T1000 (cell line): ENCODE measurements around the gene MOCS1.

Experiments
- DNase-seq: peaks from one replicate; lab custom pipeline; 2025; ENCODE audit warnings: mixed read lengths; lab: John Stamatoyannopoulos, UW

MOCS1 gene

GRCh38 chr6:39902786-39903465, 31.3 kb downstream of the MOCS1 start:
- DNase-seq, result no peak

- DNase-seq, result no peak
These were observed 32.1 kb downstream of the MOCS1 start for GRCh38 chr6:39902136-39902535.

- DNase-seq, result no peak
These were observed 32.6 kb downstream of the MOCS1 start for GRCh38 chr6:39901670-39902069.

GRCh38 chr6:39901116-39901655, 33.1 kb downstream of the MOCS1 start:
- DNase-seq, result no peak

- no peak for DNase-seq
These were observed 34.5 kb downstream of the MOCS1 start for GRCh38 chr6:39899554-39900295.

- DNase-seq, result no peak
These were observed 35.6 kb downstream of the MOCS1 start for GRCh38 chr6:39898625-39899024.

- no peak for DNase-seq
These were observed 36.6 kb downstream of the MOCS1 start for GRCh38 chr6:39897698-39898097.

GRCh38 chr6:39896701-39897100, 37.6 kb downstream of the MOCS1 start:
- no peak for DNase-seq

- no peak for DNase-seq
These were observed 41.0 kb downstream of the MOCS1 start for GRCh38 chr6:39893286-39893685.

GRCh38 chr6:39892490-39893129, 41.7 kb downstream of the MOCS1 start:
- DNase-seq, result peak; percentile 21

- no peak for DNase-seq
These were observed 42.3 kb downstream of the MOCS1 start for GRCh38 chr6:39891976-39892375.

- DNase-seq, result no peak
These were observed 42.9 kb downstream of the MOCS1 start for GRCh38 chr6:39891353-39891752.

GRCh38 chr6:39889229-39889628, 45.0 kb downstream of the MOCS1 start:
- DNase-seq, result no peak

- peak; percentile 49 for DNase-seq
These were observed 46.4 kb downstream of the MOCS1 start for GRCh38 chr6:39887692-39888450.

- no peak for DNase-seq
These were observed 47.4 kb downstream of the MOCS1 start for GRCh38 chr6:39886871-39887270.

GRCh38 chr6:39885691-39886090, 48.6 kb downstream of the MOCS1 start:
- DNase-seq, result no peak

GRCh38 chr6:39884696-39885095, 49.6 kb downstream of the MOCS1 start:
- peak; percentile 6 for DNase-seq

GRCh38 chr6:39882531-39882899, 51.7 kb downstream of the MOCS1 start:
- peak; percentile 18 for DNase-seq

GRCh38 chr6:39881851-39882530, 52.3 kb downstream of the MOCS1 start:
- DNase-seq, result peak; percentile 24

- DNase-seq, result no peak
These were observed 53.7 kb downstream of the MOCS1 start for GRCh38 chr6:39880594-39880993.

GRCh38 chr6:39879535-39879934, 54.7 kb downstream of the MOCS1 start:
- DNase-seq, result no peak

GRCh38 chr6:39876826-39877225, 57.4 kb downstream of the MOCS1 start:
- no peak for DNase-seq
